Type B pancreatic cell (in vitro differentiated cells): ENCODE measurements around the gene TMEM253. TPM values are rescaled to one million over a fixed set of nuclear protein-coding genes. Genes with fewer than 3 reads are reported as not detected.

ENCODE experiments used
- DNase-seq: peaks from one replicate; pipeline ENCODE4 v3.0.0; 2021; ENCODE audit warnings: mixed read lengths; ENCODE audit not compliant: unreplicated experiment; ENCODE audit errors: extremely low spot score
- H3K27ac Mint-ChIP-seq: 2 replicates; pipeline ENCODE4 v1.8.0; 2021; ENCODE audit warnings: mild to moderate bottlenecking, mixed read lengths
- H3K27me3 Mint-ChIP-seq: 2 replicates; pipeline ENCODE4 v1.8.0; 2021; ENCODE audit warnings: mixed read lengths
- H3K36me3 Mint-ChIP-seq: 2 replicates; pipeline ENCODE4 v1.8.0; 2021; ENCODE audit warnings: mixed read lengths
- H3K4me1 Mint-ChIP-seq: one replicate; pipeline ENCODE4 v1.8.0; 2021; ENCODE audit warnings: mixed read lengths; ENCODE audit not compliant: unreplicated experiment
- H3K4me3 Mint-ChIP-seq: 2 replicates; pipeline ENCODE4 v1.8.0; 2021; ENCODE audit warnings: mild to moderate bottlenecking, mixed read lengths
- H3K9me3 Mint-ChIP-seq: 2 replicates; pipeline ENCODE4 v1.8.0; 2021; ENCODE audit warnings: mixed read lengths
- total RNA-seq: library from RNA; stranded (reverse); gene quantifications from 2 replicates; pipeline ENCODE4 v1.2.1, GENCODE V29; 2021; ENCODE audit warnings: low replicate concordance
- TF ChIP-seq, protein P1 (sequence below): fragments of 200-600 bp; sonication (generic); conservative IDR thresholded peaks from 2 replicates; pipeline ENCODE4 v1.5.0; 2021; ENCODE audit warnings: antibody characterized with exemption, mild to moderate bottlenecking

Gene TMEM253
- total RNA-seq, 1 donor from 2014 or later, result 1.8 TPM

DNA sequence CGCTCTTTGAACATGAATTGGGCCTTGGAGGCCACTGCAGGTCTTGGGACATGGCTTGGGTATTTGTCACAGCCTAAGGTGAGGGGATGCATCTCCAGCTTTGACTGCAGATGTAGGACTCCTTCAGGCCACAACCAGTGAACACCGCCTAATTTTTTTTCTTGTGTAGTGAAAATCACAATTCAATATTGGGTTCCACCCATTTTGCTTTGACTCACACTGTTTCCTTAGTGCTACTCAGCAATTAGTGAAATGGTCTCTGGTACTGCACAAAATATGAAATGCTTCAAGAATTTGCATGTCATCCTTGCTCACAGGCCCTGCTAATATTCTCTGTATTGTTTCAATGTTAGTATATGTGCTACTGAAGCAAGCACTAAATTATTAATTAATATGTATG is 12.5 kb downstream of the TMEM253 start:
- Mint-ChIP-seq H3K36me3 (no peaks in the 10 kb centered on the region), H3K27ac (no peak overlapping the region), H3K27me3 (no peaks in the 10 kb centered on the region), H3K4me3 (no peak overlapping the region), H3K9me3 (no peaks in the 10 kb centered on the region), H3K4me1 (peaks cover 12% of the 10 kb centered on the region)
- TF ChIP-seq, protein P1, sequence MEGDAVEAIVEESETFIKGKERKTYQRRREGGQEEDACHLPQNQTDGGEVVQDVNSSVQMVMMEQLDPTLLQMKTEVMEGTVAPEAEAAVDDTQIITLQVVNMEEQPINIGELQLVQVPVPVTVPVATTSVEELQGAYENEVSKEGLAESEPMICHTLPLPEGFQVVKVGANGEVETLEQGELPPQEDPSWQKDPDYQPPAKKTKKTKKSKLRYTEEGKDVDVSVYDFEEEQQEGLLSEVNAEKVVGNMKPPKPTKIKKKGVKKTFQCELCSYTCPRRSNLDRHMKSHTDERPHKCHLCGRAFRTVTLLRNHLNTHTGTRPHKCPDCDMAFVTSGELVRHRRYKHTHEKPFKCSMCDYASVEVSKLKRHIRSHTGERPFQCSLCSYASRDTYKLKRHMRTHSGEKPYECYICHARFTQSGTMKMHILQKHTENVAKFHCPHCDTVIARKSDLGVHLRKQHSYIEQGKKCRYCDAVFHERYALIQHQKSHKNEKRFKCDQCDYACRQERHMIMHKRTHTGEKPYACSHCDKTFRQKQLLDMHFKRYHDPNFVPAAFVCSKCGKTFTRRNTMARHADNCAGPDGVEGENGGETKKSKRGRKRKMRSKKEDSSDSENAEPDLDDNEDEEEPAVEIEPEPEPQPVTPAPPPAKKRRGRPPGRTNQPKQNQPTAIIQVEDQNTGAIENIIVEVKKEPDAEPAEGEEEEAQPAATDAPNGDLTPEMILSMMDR, result no peak
- no peak for DNase-seq

DNA sequence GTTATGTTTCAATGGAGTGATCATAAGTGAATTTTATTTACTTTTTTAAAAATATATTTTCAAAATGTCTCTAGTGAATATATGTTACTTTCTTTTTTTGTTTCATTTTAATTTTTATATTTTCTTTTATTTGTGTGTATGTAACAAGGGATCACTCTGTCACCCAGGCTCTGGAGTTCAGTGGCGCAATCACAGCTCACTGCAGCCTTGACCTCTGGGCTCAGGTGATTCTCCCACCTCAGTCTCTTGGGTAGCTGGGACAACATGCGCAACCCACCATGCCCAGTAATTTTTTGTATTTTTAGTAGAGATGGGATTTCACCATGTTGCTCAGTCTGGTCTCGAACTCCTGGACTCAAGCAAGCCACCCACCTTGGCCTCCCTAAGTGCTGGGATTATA is 18.1 kb downstream of the TMEM253 start:
- TF ChIP-seq, protein P1, result no peak
- H3K27ac Mint-ChIP-seq, result no peak overlapping the region
- H3K9me3 Mint-ChIP-seq, result no peaks in the 10 kb centered on the region
- no peak overlapping the region for H3K4me3 Mint-ChIP-seq
- H3K4me1 Mint-ChIP-seq, result no peaks in the 10 kb centered on the region
- DNase-seq, result no peak
- H3K27me3 Mint-ChIP-seq, result no peaks in the 10 kb centered on the region
- no peaks in the 10 kb centered on the region for H3K36me3 Mint-ChIP-seq

DNA sequence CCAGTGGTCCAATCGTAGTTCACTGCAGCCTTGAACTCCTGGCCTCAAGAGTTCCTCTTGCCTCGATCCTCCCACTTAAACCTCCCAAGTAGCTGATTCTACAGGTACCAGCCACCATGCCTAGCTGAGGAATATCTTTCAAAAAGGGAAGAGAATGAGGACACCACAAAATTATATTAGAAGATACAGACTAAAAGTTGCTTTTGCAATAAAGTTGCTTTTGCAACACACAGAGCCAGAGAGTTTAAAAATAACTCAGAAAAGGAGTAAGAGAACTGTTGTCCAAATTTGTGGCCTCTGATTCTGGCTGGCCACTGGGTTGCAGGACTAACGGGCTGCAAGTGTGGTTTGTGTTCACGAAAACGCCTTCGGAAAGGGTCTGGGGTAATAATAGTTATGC is 19.8 kb downstream of the TMEM253 start:
- no peak overlapping the region for H3K4me3 Mint-ChIP-seq
- H3K36me3 Mint-ChIP-seq, result no peaks in the 10 kb centered on the region

DNA sequence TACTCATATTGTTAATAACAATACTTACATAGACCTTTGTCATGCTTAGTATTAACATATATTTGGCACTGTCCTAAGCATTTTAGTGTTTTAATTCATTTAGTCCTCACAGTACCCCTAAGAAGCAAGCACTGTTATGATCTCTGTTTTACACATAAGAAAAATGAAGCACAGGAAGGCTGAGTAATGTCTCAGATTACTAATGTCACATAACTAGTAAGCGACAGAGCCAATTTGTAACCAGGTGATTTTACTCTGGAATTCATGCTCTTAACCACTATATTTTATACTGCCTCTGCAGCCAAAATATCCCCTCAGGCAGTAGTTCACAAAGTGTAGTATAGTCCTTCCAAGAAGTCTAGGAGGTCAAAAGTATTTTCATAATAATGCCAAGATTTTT is 20.3 kb downstream of the TMEM253 start:
- H3K27ac Mint-ChIP-seq, result no peak overlapping the region
- no peak for DNase-seq
- no peaks in the 10 kb centered on the region for H3K9me3 Mint-ChIP-seq
- no peaks in the 10 kb centered on the region for H3K4me1 Mint-ChIP-seq
- H3K36me3 Mint-ChIP-seq, result no peaks in the 10 kb centered on the region
- no peak overlapping the region for H3K4me3 Mint-ChIP-seq
- TF ChIP-seq, protein P1, result no peak
- peaks cover 1% of the 10 kb centered on the region for H3K27me3 Mint-ChIP-seq

More for the DNA sequence above, 19.8 kb downstream of the TMEM253 start:
- Mint-ChIP-seq H3K9me3 (no peaks in the 10 kb centered on the region), H3K27ac (no peak overlapping the region), H3K27me3 (no peaks in the 10 kb centered on the region), H3K4me1 (no peaks in the 10 kb centered on the region)
- DNase-seq, result no peak
- TF ChIP-seq, protein P1, result no peak

DNA sequence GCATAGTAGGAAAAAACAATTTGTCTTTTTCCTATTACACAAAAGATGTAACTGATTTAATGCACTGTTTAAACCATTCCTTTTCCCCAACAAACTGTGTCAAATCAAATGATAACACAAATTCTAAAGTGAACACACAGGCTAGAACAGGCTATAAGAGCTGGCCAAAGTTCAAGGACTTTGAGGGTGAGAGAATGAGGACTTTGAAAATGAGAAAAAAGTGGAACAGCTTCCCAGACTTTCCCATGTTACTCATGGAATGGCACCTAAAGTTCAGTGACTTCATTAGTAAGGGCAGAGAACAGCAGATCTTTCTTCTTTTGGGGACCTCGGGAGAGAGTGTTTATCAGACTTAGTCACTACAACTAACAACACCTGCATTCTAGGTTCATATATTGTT is 22.6 kb downstream of the TMEM253 start:
- no peaks in the 10 kb centered on the region for H3K36me3 Mint-ChIP-seq
- H3K4me3 Mint-ChIP-seq, result no peak overlapping the region
- DNase-seq, result no peak
- no peaks in the 10 kb centered on the region for H3K9me3 Mint-ChIP-seq
- H3K4me1 Mint-ChIP-seq, result no peaks in the 10 kb centered on the region
- TF ChIP-seq, protein P1, result no peak
- peaks cover 13% of the 10 kb centered on the region for H3K27me3 Mint-ChIP-seq
- H3K27ac Mint-ChIP-seq, result no peak overlapping the region

DNA sequence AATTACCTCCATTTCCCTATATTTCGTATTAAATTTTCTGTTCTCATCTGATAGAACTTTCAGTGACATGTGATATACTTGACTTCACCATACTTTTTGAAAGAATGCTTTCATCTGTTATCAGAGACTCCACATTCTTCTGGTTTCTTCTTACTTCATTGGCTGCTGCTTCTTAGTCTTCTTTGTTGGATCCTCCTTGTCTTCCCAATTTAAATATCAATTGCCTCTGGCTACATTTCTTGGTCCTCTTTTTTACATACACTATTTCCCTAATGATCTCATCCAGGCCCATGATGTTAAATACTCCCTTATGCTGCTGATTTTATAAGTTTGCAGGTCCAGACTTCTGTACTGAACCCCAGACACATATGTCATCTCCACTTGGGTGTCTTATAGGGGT is 33.0 kb downstream of the TMEM253 start:
- TF ChIP-seq, protein P1, result no peak
- no peak for DNase-seq
- Mint-ChIP-seq H3K4me1 (no peaks in the 10 kb centered on the region), H3K27ac (no peak overlapping the region), H3K4me3 (no peak overlapping the region), H3K36me3 (no peaks in the 10 kb centered on the region), H3K27me3 (peaks cover 2% of the 10 kb centered on the region), H3K9me3 (no peaks in the 10 kb centered on the region)
